ENCODE results near the gene PTPRE.

The PTPRE gene

GRCh38 chr10:127923646-127924045, 16.7 kb downstream of the PTPRE start:
- H3K36me3 ChIP-seq (ENCODE audit: control insufficient read depth in 5 of 5, insufficient read depth in 5 of 5, low read length in 5 of 5) = no peaks in the 10 kb centered on the region
- no peak overlapping the region for H3K27ac ChIP-seq (ENCODE audit: low read depth, low read length)
- H3K4me1 ChIP-seq (ENCODE audit: control insufficient read depth in 5 of 5, insufficient read depth in 5 of 5, low read length in 5 of 5) = peaks cover 0 to 50% (median 42%) of the 10 kb centered on the region in 5 donors

DNA sequence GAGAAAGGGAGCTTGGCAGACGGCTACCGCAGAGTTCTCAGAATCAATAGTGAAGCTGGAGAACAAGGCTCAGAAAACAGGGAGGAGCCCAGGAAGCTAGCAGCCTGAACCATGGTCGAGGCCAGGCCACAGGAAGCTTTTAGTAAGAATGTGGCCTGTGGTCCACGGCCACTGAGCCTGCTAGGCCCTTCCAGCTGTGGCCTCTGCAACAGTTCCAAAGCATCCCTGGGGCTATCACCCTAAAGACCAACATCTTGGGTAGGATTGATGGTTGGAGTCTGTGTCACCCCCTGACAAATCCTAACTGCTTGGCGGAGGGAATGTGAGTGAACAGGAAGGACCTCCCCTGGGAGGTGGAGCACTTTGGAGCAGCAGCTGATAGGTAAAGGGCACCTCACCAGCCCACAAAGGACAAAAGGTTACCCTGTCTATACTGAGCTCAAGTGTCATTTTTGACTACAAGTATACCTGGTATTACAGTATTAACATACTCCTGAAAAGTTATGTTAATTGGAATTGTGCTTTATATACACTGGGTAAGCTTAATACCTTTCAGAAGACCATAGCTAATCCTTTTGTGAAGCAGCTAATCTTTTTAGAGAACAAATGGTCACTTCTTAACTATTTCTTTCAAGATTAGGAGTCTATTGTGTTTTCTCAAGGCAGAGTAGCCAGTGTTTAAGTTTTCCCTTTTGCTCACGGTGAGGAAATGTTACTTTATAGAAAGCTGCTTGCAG, 18.7 kb downstream of the PTPRE start:
- Histone ChIP-seq H3K4me1 (ENCODE audit: control insufficient read depth in 5 of 5, insufficient read depth in 5 of 5, low read length in 5 of 5) (peaks cover 0 to 31% (median 25%) of the 10 kb centered on the region in 5 donors), H3K27ac (ENCODE audit: low read depth, low read length) (no peak overlapping the region)

More at GRCh38 chr10:127923646-127924045, 16.7 kb downstream of the PTPRE start:
- peaks cover 0 to 2% (median 0%) of the 10 kb centered on the region in 5 donors for H3K27me3 ChIP-seq (ENCODE audit: control insufficient read depth in 5 of 5, insufficient read depth in 4 of 5, low read length in 5 of 5)
- H3K4me3 ChIP-seq (ENCODE audit: low read depth in 1 of 5, low read length in 5 of 5) = no peak overlapping the region
- no peaks in the 10 kb centered on the region for H3K9me3 ChIP-seq (ENCODE audit: control insufficient read depth in 5 of 5, low read length in 5 of 5)
- no peak overlapping the region for H3K9ac ChIP-seq (ENCODE audit: low read length in 5 of 5)

GRCh38 chr10:127926455-127926854, 19.6 kb downstream of the PTPRE start:
- H3K36me3 ChIP-seq (ENCODE audit: control insufficient read depth in 5 of 5, insufficient read depth in 5 of 5, low read length in 5 of 5) = no peaks in the 10 kb centered on the region
- H3K27me3 ChIP-seq (ENCODE audit: control insufficient read depth in 5 of 5, insufficient read depth in 4 of 5, low read length in 5 of 5) = peaks cover 0 to 2% (median 0%) of the 10 kb centered on the region in 5 donors
- no peak overlapping the region for H3K27ac ChIP-seq (ENCODE audit: low read depth, low read length)
- H3K9me3 ChIP-seq (ENCODE audit: control insufficient read depth in 5 of 5, low read length in 5 of 5) = no peaks in the 10 kb centered on the region
- no peak overlapping the region for H3K4me3 ChIP-seq (ENCODE audit: low read depth in 1 of 5, low read length in 5 of 5)
- no peak overlapping the region for H3K9ac ChIP-seq (ENCODE audit: low read length in 5 of 5)
- peaks cover 0 to 25% (median 17%) of the 10 kb centered on the region in 5 donors for H3K4me1 ChIP-seq (ENCODE audit: control insufficient read depth in 5 of 5, insufficient read depth in 5 of 5, low read length in 5 of 5)

More for the DNA sequence above, 18.7 kb downstream of the PTPRE start:
- Histone ChIP-seq H3K27me3 (ENCODE audit: control insufficient read depth in 5 of 5, insufficient read depth in 4 of 5, low read length in 5 of 5) (peaks cover 0 to 2% (median 0%) of the 10 kb centered on the region in 5 donors), H3K9me3 (ENCODE audit: control insufficient read depth in 5 of 5, low read length in 5 of 5) (no peaks in the 10 kb centered on the region), H3K9ac (ENCODE audit: low read length in 5 of 5) (no peak overlapping the region), H3K36me3 (ENCODE audit: control insufficient read depth in 5 of 5, insufficient read depth in 5 of 5, low read length in 5 of 5) (no peaks in the 10 kb centered on the region), H3K4me3 (ENCODE audit: low read depth in 1 of 5, low read length in 5 of 5) (no peak overlapping the region)

DNA sequence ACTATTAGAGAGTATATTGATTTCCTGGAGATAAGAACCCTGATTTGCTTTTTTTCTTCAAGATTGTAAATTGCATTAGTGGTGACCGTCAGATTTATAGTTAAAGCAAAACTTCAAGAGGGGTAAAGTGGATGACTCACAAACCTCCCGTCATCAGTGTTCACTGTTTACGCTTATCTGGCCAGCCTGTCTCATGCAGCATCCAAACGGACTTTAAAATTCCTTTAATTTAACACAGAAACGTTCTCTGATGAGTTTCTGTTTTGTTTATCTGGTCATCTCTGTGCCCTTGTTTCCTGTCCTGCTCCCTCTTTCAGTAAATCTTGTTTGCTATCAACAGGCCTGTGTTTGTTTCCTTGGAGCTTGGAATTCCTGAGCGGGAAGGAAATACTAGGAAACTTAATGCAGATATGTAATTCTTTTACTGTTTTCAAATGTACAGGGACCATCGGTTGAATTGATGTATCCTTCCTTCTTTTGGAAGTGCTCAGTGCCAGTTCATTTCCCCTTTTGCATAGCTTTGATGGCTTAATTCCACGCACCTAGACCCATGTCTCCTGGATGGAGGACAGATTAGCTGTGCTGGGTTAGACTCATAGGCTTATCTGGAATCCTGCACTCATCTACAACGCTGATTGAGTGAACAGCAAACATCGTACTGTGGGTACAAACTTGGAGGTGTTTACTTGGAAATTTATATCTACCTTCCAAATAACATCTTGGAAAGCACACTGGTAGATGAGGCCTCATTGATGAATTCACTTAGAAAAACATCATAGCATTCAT, 21.3 kb downstream of the PTPRE start:
- Histone ChIP-seq H3K4me1 (ENCODE audit: control insufficient read depth in 5 of 5, insufficient read depth in 5 of 5, low read length in 5 of 5) (peaks cover 0 to 9% (median 0%) of the 10 kb centered on the region in 5 donors), H3K27ac (ENCODE audit: low read depth, low read length) (no peak overlapping the region), H3K27me3 (ENCODE audit: control insufficient read depth in 5 of 5, insufficient read depth in 4 of 5, low read length in 5 of 5) (no peaks in the 10 kb centered on the region), H3K9ac (ENCODE audit: low read length in 5 of 5) (no peak overlapping the region), H3K4me3 (ENCODE audit: low read depth in 1 of 5, low read length in 5 of 5) (no peak overlapping the region), H3K9me3 (ENCODE audit: control insufficient read depth in 5 of 5, low read length in 5 of 5) (peaks cover 0 to 9% (median 6%) of the 10 kb centered on the region in 5 donors), H3K36me3 (ENCODE audit: control insufficient read depth in 5 of 5, insufficient read depth in 5 of 5, low read length in 5 of 5) (peaks cover 0 to 3% (median 0%) of the 10 kb centered on the region in 5 donors)

DNA sequence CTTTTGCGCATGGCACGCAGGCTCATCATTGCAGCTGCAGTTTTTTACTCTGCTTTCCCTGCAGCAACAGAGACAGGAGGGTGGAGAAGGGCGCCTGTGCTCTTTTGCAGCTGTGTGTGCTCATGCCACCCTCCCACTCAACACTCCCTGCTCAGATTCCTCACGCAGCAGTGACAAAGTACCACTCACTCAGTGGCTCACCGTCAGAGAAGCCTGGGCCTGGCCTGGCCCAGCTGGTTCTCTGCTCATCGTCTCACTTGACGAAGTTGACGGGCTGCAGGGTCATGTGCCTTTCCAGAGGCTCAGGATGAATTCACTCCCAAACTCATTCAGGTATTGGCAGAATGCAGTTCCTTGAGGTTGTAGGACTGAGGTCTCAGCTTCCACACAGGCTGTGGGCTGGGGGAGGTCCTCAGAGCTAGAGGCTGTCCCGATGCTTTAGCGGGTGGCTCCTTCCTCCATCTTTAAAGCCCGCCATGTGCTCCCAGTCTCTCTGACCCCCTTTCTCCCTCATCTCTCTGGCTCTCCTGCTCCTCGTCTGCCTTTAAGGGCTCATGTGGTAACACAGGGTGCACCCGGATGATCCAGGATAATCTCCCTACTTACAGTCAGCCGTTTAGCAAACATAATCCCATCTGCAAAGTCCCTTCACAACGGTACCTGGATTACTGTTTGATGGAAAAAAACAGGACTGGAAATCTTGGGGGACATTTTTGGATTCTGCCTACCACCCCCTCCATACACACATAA, 25.8 kb downstream of the PTPRE start:
- Histone ChIP-seq H3K9ac (ENCODE audit: low read length in 5 of 5) (no peak overlapping the region), H3K4me1 (ENCODE audit: control insufficient read depth in 5 of 5, insufficient read depth in 5 of 5, low read length in 5 of 5) (peaks cover 0 to 6% (median 0%) of the 10 kb centered on the region in 5 donors), H3K27me3 (ENCODE audit: control insufficient read depth in 5 of 5, insufficient read depth in 4 of 5, low read length in 5 of 5) (no peaks in the 10 kb centered on the region), H3K9me3 (ENCODE audit: control insufficient read depth in 5 of 5, low read length in 5 of 5) (peaks cover 0 to 9% (median 6%) of the 10 kb centered on the region in 5 donors), H3K36me3 (ENCODE audit: control insufficient read depth in 5 of 5, insufficient read depth in 5 of 5, low read length in 5 of 5) (peaks cover 0 to 6% (median 3%) of the 10 kb centered on the region in 5 donors), H3K4me3 (ENCODE audit: low read depth in 1 of 5, low read length in 5 of 5) (no peak overlapping the region), H3K27ac (ENCODE audit: low read depth, low read length) (no peak overlapping the region)

GRCh38 chr10:127933271-127933670, 26.4 kb downstream of the PTPRE start:
- Histone ChIP-seq H3K4me1 (ENCODE audit: control insufficient read depth in 5 of 5, insufficient read depth in 5 of 5, low read length in 5 of 5) (peaks cover 0 to 2% (median 0%) of the 10 kb centered on the region in 5 donors), H3K27me3 (ENCODE audit: control insufficient read depth in 5 of 5, insufficient read depth in 4 of 5, low read length in 5 of 5) (no peaks in the 10 kb centered on the region), H3K9me3 (ENCODE audit: control insufficient read depth in 5 of 5, low read length in 5 of 5) (peaks cover 0 to 9% (median 6%) of the 10 kb centered on the region in 5 donors), H3K9ac (ENCODE audit: low read length in 5 of 5) (no peak overlapping the region), H3K36me3 (ENCODE audit: control insufficient read depth in 5 of 5, insufficient read depth in 5 of 5, low read length in 5 of 5) (peaks cover 0 to 6% (median 3%) of the 10 kb centered on the region in 5 donors), H3K27ac (ENCODE audit: low read depth, low read length) (no peak overlapping the region), H3K4me3 (ENCODE audit: low read depth in 1 of 5, low read length in 5 of 5) (no peak overlapping the region)

GRCh38 chr10:127934383-127934782, 27.5 kb downstream of the PTPRE start:
- no peak overlapping the region for H3K27ac ChIP-seq (ENCODE audit: low read depth, low read length)
- H3K36me3 ChIP-seq (ENCODE audit: control insufficient read depth in 5 of 5, insufficient read depth in 5 of 5, low read length in 5 of 5) = peaks cover 0 to 6% (median 3%) of the 10 kb centered on the region in 5 donors
- no peak overlapping the region for H3K4me3 ChIP-seq (ENCODE audit: low read depth in 1 of 5, low read length in 5 of 5)
- H3K4me1 ChIP-seq (ENCODE audit: control insufficient read depth in 5 of 5, insufficient read depth in 5 of 5, low read length in 5 of 5) = no peaks in the 10 kb centered on the region
- no peaks in the 10 kb centered on the region for H3K27me3 ChIP-seq (ENCODE audit: control insufficient read depth in 5 of 5, insufficient read depth in 4 of 5, low read length in 5 of 5)
- no peak overlapping the region for H3K9ac ChIP-seq (ENCODE audit: low read length in 5 of 5)
- peaks cover 0 to 9% (median 6%) of the 10 kb centered on the region in 5 donors for H3K9me3 ChIP-seq (ENCODE audit: control insufficient read depth in 5 of 5, low read length in 5 of 5)

GRCh38 chr10:127935071-127935561, 28.2 kb downstream of the PTPRE start:
- Histone ChIP-seq H3K9ac (ENCODE audit: low read length in 5 of 5) (no peak overlapping the region), H3K4me3 (ENCODE audit: low read depth in 1 of 5, low read length in 5 of 5) (no peak overlapping the region)

GRCh38 chr10:127937069-127937468, 30.2 kb downstream of the PTPRE start:
- no peak overlapping the region for H3K4me3 ChIP-seq (ENCODE audit: low read depth in 1 of 5, low read length in 5 of 5)
- H3K9ac ChIP-seq (ENCODE audit: low read length in 5 of 5) = no peak overlapping the region
- peaks cover 0 to 3% (median 0%) of the 10 kb centered on the region in 5 donors for H3K27me3 ChIP-seq (ENCODE audit: control insufficient read depth in 5 of 5, insufficient read depth in 4 of 5, low read length in 5 of 5)
- peaks cover 0 to 6% (median 3%) of the 10 kb centered on the region in 5 donors for H3K36me3 ChIP-seq (ENCODE audit: control insufficient read depth in 5 of 5, insufficient read depth in 5 of 5, low read length in 5 of 5)
- H3K4me1 ChIP-seq (ENCODE audit: control insufficient read depth in 5 of 5, insufficient read depth in 5 of 5, low read length in 5 of 5) = no peaks in the 10 kb centered on the region
- H3K9me3 ChIP-seq (ENCODE audit: control insufficient read depth in 5 of 5, low read length in 5 of 5) = peaks cover 0 to 9% (median 6%) of the 10 kb centered on the region in 5 donors
- no peak overlapping the region for H3K27ac ChIP-seq (ENCODE audit: low read depth, low read length)

More at GRCh38 chr10:127935071-127935561, 28.2 kb downstream of the PTPRE start:
- Histone ChIP-seq H3K36me3 (ENCODE audit: control insufficient read depth in 5 of 5, insufficient read depth in 5 of 5, low read length in 5 of 5) (peaks cover 0 to 6% (median 3%) of the 10 kb centered on the region in 5 donors), H3K27me3 (ENCODE audit: control insufficient read depth in 5 of 5, insufficient read depth in 4 of 5, low read length in 5 of 5) (peaks cover 0 to 3% (median 0%) of the 10 kb centered on the region in 5 donors), H3K27ac (ENCODE audit: low read depth, low read length) (no peak overlapping the region), H3K4me1 (ENCODE audit: control insufficient read depth in 5 of 5, insufficient read depth in 5 of 5, low read length in 5 of 5) (no peaks in the 10 kb centered on the region), H3K9me3 (ENCODE audit: control insufficient read depth in 5 of 5, low read length in 5 of 5) (peaks cover 0 to 9% (median 6%) of the 10 kb centered on the region in 5 donors)
